MCF 10A (cell line): ENCODE data around the gene ATP5PF. TPM values are rescaled to one million over a fixed set of nuclear protein-coding genes. Genes with fewer than 3 reads are reported as not detected.

ENCODE experiments used
- BruUV-seq: library from RNA; stranded (reverse); fragments of 400-500 nt; replicated peaks from 2 replicates; lab custom pipeline; 2021; lab: Mats Ljungman, UMichigan
- CTCF ChIA-PET: fragments of 300-600 bp; sonication (Branson Sonifier 250); formaldehyde crosslinking; extraction: SDS; loops from one replicate; lab custom pipeline; 2021; ENCODE audit warnings: antibody characterized with exemption, inconsistent platforms; lab: Yijun Ruan, JAX
- POLR2A ChIA-PET: fragments of 300-600, 350-650 bp; sonication (Branson Sonifier 250); formaldehyde crosslinking; extraction: SDS; loops from one replicate; lab custom pipeline; 2020; ENCODE audit warnings: antibody characterized with exemption, inconsistent platforms; lab: Yijun Ruan, JAX
- DNase-seq: peaks from one replicate; pipeline ENCODE4 v3.0.0-alpha.2; 2018; ENCODE audit not compliant: unreplicated experiment
- H3K27ac Mint-ChIP-seq: one replicate; pipeline ENCODE4 v1.8.0; 2022; ENCODE audit warnings: mild to moderate bottlenecking, low read depth, mixed read lengths; ENCODE audit not compliant: unreplicated experiment
- H3K27me3 Mint-ChIP-seq: one replicate; pipeline ENCODE4 v1.8.0; 2022; ENCODE audit warnings: mixed read lengths; ENCODE audit not compliant: insufficient read depth, unreplicated experiment
- H3K36me3 Mint-ChIP-seq: one replicate; pipeline ENCODE4 v1.8.0; 2022; ENCODE audit warnings: mild to moderate bottlenecking, moderate library complexity, mixed read lengths; ENCODE audit not compliant: insufficient read depth, unreplicated experiment
- H3K4me1 Mint-ChIP-seq: one replicate; pipeline ENCODE4 v1.8.0; 2022; ENCODE audit warnings: mixed read lengths; ENCODE audit not compliant: insufficient read depth, unreplicated experiment
- H3K4me3 Mint-ChIP-seq: one replicate; pipeline ENCODE4 v1.8.0; 2022; ENCODE audit warnings: mild to moderate bottlenecking, moderate library complexity, mixed read lengths; ENCODE audit not compliant: unreplicated experiment
- H3K9me3 Mint-ChIP-seq: one replicate; pipeline ENCODE4 v1.8.0; 2022; ENCODE audit warnings: mixed read lengths; ENCODE audit not compliant: unreplicated experiment
- intact Hi-C: fragments of 100-400 bp; cut with micrococcal nuclease; formaldehyde crosslinking; loops from 2 replicates; pipeline ENCODE4 v1.14.1; 2022
- total RNA-seq: library from RNA; stranded (reverse); gene quantifications from 2 replicates; pipeline ENCODE4 v1.2.3, GENCODE V29; 2022
- TF ChIP-seq, protein P1 (sequence below): fragments of 200-600 bp; IDR thresholded peaks from one replicate; pipeline ENCODE4 v1.8.0; 2022; ENCODE audit warnings: antibody characterized with exemption, mild to moderate bottlenecking; ENCODE audit not compliant: unreplicated experiment

The ATP5PF gene
- total RNA-seq, 1 experiment from 2014 or later = 143 TPM

DNA sequence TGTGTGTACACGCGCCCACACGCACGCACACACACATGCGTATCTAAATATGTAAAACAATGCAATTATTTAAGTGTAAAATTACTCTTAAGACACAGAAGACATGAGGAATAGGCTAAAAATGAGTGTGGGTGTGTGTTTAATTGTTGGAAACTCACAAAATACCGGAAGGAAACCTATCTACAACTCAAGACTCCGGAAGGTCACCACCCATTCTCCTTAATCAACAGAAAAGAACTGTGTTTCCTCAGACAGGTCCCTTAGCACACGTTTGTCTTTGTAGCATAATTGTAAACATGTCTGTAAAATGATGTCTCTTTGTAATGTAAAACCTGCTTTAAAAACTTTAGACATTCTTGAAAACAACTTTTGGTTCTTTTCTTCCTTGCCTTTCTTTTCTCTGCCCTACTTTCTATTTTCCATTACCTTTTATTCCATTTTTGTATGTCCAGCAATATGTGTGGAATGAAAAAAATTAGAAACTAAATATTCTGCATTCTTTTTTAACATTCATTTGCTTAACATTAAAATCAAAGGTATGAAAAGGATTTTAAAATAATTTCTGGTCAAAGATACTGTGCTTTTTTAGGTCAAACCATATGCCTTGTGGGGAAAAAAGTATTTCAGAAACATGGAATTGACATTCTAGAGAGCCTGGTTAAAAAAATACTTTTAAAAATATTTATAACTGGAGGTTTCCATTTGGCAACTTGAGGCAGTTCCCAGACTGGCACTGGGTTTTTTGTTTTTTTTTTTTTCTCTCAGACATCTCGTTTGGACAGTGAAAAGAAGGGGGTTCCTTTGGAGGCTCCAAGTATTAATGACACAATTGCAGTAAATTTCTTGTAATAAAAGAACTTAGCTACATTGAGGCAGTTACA lies 46.2 kb downstream of the ATP5PF start:
- TF ChIP-seq, protein P1, sequence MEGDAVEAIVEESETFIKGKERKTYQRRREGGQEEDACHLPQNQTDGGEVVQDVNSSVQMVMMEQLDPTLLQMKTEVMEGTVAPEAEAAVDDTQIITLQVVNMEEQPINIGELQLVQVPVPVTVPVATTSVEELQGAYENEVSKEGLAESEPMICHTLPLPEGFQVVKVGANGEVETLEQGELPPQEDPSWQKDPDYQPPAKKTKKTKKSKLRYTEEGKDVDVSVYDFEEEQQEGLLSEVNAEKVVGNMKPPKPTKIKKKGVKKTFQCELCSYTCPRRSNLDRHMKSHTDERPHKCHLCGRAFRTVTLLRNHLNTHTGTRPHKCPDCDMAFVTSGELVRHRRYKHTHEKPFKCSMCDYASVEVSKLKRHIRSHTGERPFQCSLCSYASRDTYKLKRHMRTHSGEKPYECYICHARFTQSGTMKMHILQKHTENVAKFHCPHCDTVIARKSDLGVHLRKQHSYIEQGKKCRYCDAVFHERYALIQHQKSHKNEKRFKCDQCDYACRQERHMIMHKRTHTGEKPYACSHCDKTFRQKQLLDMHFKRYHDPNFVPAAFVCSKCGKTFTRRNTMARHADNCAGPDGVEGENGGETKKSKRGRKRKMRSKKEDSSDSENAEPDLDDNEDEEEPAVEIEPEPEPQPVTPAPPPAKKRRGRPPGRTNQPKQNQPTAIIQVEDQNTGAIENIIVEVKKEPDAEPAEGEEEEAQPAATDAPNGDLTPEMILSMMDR = no peak
- ChIA-PET CTCF (interaction anchor here (3.4 kb wide), 1 partner anchor 80 kb away, joined by 11 read pairs; no protein-coding TSS in a partner anchor), POLR2A (no interaction called here)
- no peaks in the 10 kb centered on the region for H3K36me3 Mint-ChIP-seq
- no TSS peak for BruUV-seq
- no peaks in the 10 kb centered on the region for H3K4me1 Mint-ChIP-seq
- H3K27me3 Mint-ChIP-seq = no peaks in the 10 kb centered on the region
- intact Hi-C loops = no loop called here
- H3K9me3 Mint-ChIP-seq = no peaks in the 10 kb centered on the region
- DNase-seq = no peak
- H3K4me3 Mint-ChIP-seq = no peak overlapping the region
- no peak overlapping the region for H3K27ac Mint-ChIP-seq

DNA sequence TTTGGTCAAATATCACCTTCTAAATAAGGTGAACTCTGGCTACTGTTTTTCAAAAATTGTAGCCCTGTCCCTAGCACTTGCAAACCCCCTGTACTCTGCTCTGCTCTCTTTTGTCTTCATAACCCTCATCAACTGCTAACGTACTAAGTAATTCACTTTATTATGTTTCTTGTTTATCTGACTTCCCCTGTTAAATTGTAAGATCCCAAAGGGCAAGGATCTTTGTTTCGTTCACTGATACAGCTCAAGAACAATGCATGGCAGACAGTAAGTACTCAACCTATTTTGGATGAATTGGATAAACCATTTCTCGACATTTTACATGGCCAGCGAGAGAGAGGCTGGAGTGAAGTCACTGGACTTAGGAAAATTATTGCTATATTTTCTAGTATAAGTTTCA lies 46.9 kb downstream of the ATP5PF start:
- ChIA-PET POLR2A (no interaction called here), CTCF (no interaction called here)
- DNase-seq = no peak
- Mint-ChIP-seq H3K36me3 (no peaks in the 10 kb centered on the region), H3K9me3 (no peaks in the 10 kb centered on the region), H3K4me3 (no peak overlapping the region), H3K27me3 (no peaks in the 10 kb centered on the region), H3K27ac (no peak overlapping the region), H3K4me1 (no peaks in the 10 kb centered on the region)
- intact Hi-C loops = no loop called here
- BruUV-seq = no TSS peak
- TF ChIP-seq, protein P1 = no peak

DNA sequence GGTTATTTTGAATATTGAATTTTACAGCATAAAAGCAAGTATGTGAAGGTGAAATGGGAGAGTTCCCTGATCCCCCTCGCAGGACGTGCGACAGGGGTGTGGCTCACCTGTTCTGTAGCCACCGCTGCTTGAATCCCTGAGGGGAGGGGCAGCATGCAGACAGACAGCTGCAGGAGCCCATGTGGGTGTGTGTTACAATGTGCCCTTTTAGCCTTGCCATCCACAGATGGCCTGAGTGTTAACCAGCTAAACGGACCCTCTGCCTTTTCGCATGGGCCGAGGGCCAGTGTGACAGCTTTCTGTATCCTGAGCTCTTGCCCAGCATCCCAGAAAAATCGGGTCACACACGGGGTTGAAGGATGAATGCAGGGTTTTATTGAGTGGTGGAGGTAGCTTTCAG lies 52.3 kb downstream of the ATP5PF start:
- ChIA-PET CTCF (interaction anchor here (1.5 kb wide), 1 partner anchor 74 kb away, joined by 3 read pairs; no protein-coding TSS in a partner anchor), POLR2A (no interaction called here)
- no TSS peak for BruUV-seq
- H3K27ac Mint-ChIP-seq = no peak overlapping the region
- H3K4me1 Mint-ChIP-seq = no peaks in the 10 kb centered on the region
- intact Hi-C loops = no loop called here
- peaks cover 7% of the 10 kb centered on the region for H3K27me3 Mint-ChIP-seq
- H3K36me3 Mint-ChIP-seq = no peaks in the 10 kb centered on the region
- TF ChIP-seq, protein P1 = no peak
- H3K4me3 Mint-ChIP-seq = no peak overlapping the region
- peaks cover 9% of the 10 kb centered on the region for H3K9me3 Mint-ChIP-seq
- no peak for DNase-seq

DNA sequence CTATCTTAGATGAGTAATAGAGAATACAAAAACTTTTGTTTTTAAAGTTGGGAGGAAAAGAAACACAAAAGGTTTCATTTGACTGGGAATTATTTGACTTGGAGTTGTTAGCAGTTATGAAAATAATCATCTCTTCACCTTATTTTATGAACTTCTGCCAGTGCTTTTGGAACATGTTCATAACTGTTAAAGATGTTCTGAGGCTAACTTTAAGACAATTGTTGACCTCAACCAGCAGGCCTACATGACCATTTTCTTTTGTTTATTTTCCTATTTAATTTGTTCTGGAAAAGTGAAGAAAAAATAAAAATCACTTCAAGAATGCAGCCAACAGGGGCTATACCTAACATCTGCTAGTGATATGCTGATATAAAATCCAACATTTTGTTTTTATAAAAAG lies 58.3 kb downstream of the ATP5PF start:
- BruUV-seq = no TSS peak
- TF ChIP-seq, protein P1 = no peak

More for the DNA sequence above, 58.3 kb downstream of the ATP5PF start:
- no peak for DNase-seq
- no peak overlapping the region for H3K27ac Mint-ChIP-seq
- no peaks in the 10 kb centered on the region for H3K36me3 Mint-ChIP-seq
- peaks cover 9% of the 10 kb centered on the region for H3K9me3 Mint-ChIP-seq
- ChIA-PET POLR2A (interaction anchor here (0.7 to 0.8 kb wide), 2 partner anchors 23 to 45 kb away, joined by 3 read pairs; no protein-coding TSS in a partner anchor), CTCF (no interaction called here)
- no peaks in the 10 kb centered on the region for H3K4me1 Mint-ChIP-seq
- no peak overlapping the region for H3K4me3 Mint-ChIP-seq
- H3K27me3 Mint-ChIP-seq = peaks cover 7% of the 10 kb centered on the region
- intact Hi-C loops = no loop called here

Other genes with a start within 250 kb of the ATP5PF start
- gene MRPL39, start 127.4 kb downstream of the ATP5PF start, total RNA-seq = 29.2 and 37.1 TPM in 2 replicates
- gene JAM2, start 95.6 kb downstream of the ATP5PF start, total RNA-seq = 0.07 TPM in 1 of 2 replicates, not detected in the other
- 16.2 and 16.3 TPM in 2 replicates for gene GABPA, start 68 bp upstream of the ATP5PF start, total RNA-seq